Uterus (tissue), 4 donors: ENCODE results near the gene PTPRM. TPM values are rescaled to one million over a fixed set of nuclear protein-coding genes. Genes with fewer than 3 reads are reported as not detected.
A peak's percentile ranks its signal among the peaks of the same experiment; 100 is the strongest.

Experiments used
- DNase-seq, 2 donors: peaks; one replicate each; pipeline ENCODE4 v3.0.0-alpha.2; 2019 to 2020
- H3K27ac ChIP-seq, 2 donors: fragments of 200-600 bp; sonication (generic); 1 replicate in 1 of 2; 2 replicates in 1 of 2; pipeline ENCODE4 v1.5.1; 2016 to 2018
- H3K27me3 ChIP-seq, 2 donors: fragments of 200-600 bp; sonication (generic); one replicate each; pipeline ENCODE4 v1.5.1; 2018 to 2019; ENCODE audit warnings: control low read depth in 1 of 2
- H3K36me3 ChIP-seq, 2 donors: fragments of 200-600 bp; sonication (generic); one replicate each; pipeline ENCODE4 v1.5.1; 2019; ENCODE audit warnings: control low read depth in 1 of 2
- H3K4me1 ChIP-seq, 2 donors: fragments of 200-600 bp; sonication (generic); one replicate each; pipeline ENCODE4 v1.5.1; 2018 to 2019; ENCODE audit warnings: control low read depth in 1 of 2
- H3K4me3 ChIP-seq, 2 donors: fragments of 200-600 bp; sonication (generic); 1 replicate in 1 of 2; 2 replicates in 1 of 2; pipeline ENCODE4 v1.5.1; 2018 to 2019; ENCODE audit warnings: mild to moderate bottlenecking in 1 of 2
- H3K9me3 ChIP-seq, 2 donors: fragments of 200-600 bp; sonication (generic); one replicate each; pipeline ENCODE4 v1.5.1; 2019; ENCODE audit warnings: control low read depth in 1 of 2
- POLR2A ChIP-seq, 2 donors: fragments of 450-650 bp; IDR thresholded peaks; one replicate each; pipeline ENCODE4 v1.6.1; 2016; ENCODE audit warnings: antibody characterized with exemption in 2 of 2, mild to moderate bottlenecking in 1 of 2, moderate library complexity in 1 of 2
- intact Hi-C: fragments of 100-400 bp; cut with DNase I; formaldehyde crosslinking; loops from one replicate; pipeline ENCODE4 v1.15.1; 2023; ENCODE audit warnings: low total_unique reads
- total RNA-seq, 4 donors: library from RNA; depleted of rRNA in 3 of 4; stranded (reverse); fragments of >200 nt in 3 of 4; gene quantifications; one replicate each; pipeline versions ENCODE4 v1.1.0 to v1.2.4, GENCODE V29; 2014 to 2023
- TF ChIP-seq, protein P1 (sequence below), 4 experiments: fragments of 200-600 bp in 2 of 4; fragments of 450-650 bp in 2 of 4; sonication (generic) in 2 of 4; IDR thresholded peaks; one replicate each; pipeline ENCODE4 v1.5.1; 2016 to 2019; ENCODE audit warnings: antibody characterized with exemption in 4 of 4, mild to moderate bottlenecking in 2 of 4, moderate library complexity in 1 of 4
- donor health status: DM: yes; HTN: yes; CAD: no.

The PTPRM gene
- total RNA-seq, 4 donors from 2014 or later = 62.0 to 127 (median 85.7) TPM

DNA sequence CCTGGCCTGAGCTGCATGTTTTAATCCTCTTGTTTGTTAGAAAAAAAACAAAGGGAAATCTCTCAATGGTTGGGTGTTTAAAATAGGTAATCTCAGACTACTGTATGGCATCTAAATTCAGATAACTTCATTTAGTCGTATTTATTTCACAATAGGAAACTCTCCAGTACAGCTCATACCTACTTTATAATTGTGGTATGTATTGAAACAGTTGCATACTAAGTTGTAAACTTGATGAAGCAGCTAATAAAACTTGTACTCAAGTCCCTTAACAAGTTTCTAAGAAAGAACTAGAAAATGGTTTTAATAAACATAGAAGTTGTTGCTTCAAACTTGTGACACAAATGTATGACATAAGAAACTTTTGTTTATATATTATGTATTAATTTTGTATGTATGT lies 334.5 kb downstream of the PTPRM start:
- no peaks in the 10 kb centered on the region for H3K9me3 ChIP-seq
- intact Hi-C loops = no loop called here
- H3K36me3 ChIP-seq = no peaks in the 10 kb centered on the region
- H3K4me1 ChIP-seq = no peaks in the 10 kb centered on the region
- TF ChIP-seq, protein P1, sequence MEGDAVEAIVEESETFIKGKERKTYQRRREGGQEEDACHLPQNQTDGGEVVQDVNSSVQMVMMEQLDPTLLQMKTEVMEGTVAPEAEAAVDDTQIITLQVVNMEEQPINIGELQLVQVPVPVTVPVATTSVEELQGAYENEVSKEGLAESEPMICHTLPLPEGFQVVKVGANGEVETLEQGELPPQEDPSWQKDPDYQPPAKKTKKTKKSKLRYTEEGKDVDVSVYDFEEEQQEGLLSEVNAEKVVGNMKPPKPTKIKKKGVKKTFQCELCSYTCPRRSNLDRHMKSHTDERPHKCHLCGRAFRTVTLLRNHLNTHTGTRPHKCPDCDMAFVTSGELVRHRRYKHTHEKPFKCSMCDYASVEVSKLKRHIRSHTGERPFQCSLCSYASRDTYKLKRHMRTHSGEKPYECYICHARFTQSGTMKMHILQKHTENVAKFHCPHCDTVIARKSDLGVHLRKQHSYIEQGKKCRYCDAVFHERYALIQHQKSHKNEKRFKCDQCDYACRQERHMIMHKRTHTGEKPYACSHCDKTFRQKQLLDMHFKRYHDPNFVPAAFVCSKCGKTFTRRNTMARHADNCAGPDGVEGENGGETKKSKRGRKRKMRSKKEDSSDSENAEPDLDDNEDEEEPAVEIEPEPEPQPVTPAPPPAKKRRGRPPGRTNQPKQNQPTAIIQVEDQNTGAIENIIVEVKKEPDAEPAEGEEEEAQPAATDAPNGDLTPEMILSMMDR (IDR thresholded peaks at IDR 0.05) = no peak
- TF ChIP-seq POLR2A (IDR thresholded peaks at IDR 0.05) = no peak
- no peaks in the 10 kb centered on the region for H3K27me3 ChIP-seq
- no peak for DNase-seq
- no peak overlapping the region for H3K27ac ChIP-seq
- H3K4me3 ChIP-seq = no peak overlapping the region

DNA sequence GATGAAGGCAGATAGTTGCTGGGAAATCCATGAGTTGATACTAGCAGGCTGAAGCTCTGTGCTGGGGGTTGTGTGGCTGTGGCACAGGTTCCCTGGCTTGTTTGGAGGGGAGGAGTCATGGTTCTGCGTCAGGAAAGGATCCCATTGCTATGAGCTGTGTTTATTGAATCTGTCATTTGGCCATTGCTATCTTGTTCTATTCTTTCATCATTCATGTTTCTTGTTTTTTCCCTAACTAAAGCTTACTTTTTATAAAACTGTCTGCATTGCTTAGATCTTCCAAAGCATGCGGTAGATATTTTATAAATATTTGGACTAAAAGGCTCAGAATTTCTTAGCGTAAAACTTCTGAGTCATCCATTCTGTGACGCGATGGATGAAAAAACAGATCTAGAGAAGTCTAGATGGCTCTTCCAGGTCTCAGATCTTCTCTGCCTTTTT lies 335.3 kb downstream of the PTPRM start:
- peak; percentile 36 to 52 for DNase-seq
- intact Hi-C loops = no loop called here
- H3K4me3 ChIP-seq = no peak overlapping the region
- TF ChIP-seq, protein P1 (IDR thresholded peaks at IDR 0.05) = no peak
- no peak for TF ChIP-seq POLR2A (IDR thresholded peaks at IDR 0.05)
- H3K27ac ChIP-seq = no peak overlapping the region
- no peaks in the 10 kb centered on the region for H3K9me3 ChIP-seq
- H3K4me1 ChIP-seq = no peaks in the 10 kb centered on the region
- no peaks in the 10 kb centered on the region for H3K27me3 ChIP-seq
- no peaks in the 10 kb centered on the region for H3K36me3 ChIP-seq

DNA sequence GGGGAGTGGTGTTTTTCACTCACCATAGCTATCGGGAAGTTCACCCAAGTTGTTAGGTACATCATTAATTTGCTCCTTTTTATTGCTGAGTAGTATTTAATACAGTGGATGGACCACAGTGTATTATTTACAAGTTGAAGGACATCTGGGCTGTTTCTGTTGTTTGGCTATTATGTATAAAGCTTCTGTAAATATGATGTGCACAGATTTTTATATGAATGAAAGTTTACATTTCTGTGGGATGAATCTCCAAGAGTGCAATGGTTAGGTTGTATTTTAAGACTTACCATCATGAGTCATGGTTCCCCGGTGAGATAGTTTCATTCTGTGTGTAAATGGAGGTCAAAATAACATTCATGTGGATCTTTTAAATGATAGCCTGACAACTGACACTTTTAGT lies 337.4 kb downstream of the PTPRM start:
- Histone ChIP-seq H3K27ac (no peak overlapping the region), H3K9me3 (no peaks in the 10 kb centered on the region), H3K36me3 (no peaks in the 10 kb centered on the region), H3K4me1 (no peaks in the 10 kb centered on the region), H3K27me3 (no peaks in the 10 kb centered on the region), H3K4me3 (no peak overlapping the region)
- intact Hi-C loops = no loop called here
- DNase-seq = no peak
- TF ChIP-seq POLR2A (IDR thresholded peaks at IDR 0.05) = no peak
- TF ChIP-seq, protein P1 (IDR thresholded peaks at IDR 0.05) = no peak

DNA sequence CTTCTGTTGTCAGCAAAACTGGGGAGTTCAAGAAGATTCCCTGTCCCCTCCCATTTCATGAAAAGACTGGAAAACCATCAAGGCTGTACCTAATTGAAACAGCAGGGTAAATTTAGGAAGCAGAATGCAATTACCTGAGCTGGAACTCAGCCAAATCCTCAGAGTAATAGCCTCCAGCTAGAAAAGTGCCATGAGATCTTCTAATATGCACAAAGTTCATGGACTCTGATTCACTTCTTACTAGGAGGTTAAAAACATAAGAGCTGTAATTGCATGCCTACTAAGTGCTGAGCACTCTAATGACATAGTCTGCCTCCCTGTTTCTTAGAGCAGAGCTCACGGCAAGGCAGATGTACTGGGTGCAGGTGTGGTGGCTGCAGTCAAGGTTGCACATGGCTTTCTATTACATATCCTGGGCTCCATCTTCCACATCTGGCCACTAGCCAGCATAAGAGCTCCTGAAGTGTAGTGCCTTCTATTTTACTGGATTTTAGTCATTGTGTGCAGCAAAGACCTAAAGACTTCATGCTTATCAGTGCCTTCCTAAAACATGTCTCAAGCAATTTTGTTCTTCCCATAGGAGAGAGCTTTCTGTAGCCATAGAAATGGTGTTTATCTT lies 341.7 kb downstream of the PTPRM start:
- H3K4me3 ChIP-seq = no peak overlapping the region
- no peaks in the 10 kb centered on the region for H3K9me3 ChIP-seq
- TF ChIP-seq, protein P1 (IDR thresholded peaks at IDR 0.05) = no peak
- TF ChIP-seq POLR2A (IDR thresholded peaks at IDR 0.05) = no peak
- no peak for DNase-seq
- intact Hi-C loops = no loop called here
- H3K27ac ChIP-seq = no peak overlapping the region
- no peaks in the 10 kb centered on the region for H3K36me3 ChIP-seq
- H3K4me1 ChIP-seq = no peaks in the 10 kb centered on the region
- no peaks in the 10 kb centered on the region for H3K27me3 ChIP-seq

DNA sequence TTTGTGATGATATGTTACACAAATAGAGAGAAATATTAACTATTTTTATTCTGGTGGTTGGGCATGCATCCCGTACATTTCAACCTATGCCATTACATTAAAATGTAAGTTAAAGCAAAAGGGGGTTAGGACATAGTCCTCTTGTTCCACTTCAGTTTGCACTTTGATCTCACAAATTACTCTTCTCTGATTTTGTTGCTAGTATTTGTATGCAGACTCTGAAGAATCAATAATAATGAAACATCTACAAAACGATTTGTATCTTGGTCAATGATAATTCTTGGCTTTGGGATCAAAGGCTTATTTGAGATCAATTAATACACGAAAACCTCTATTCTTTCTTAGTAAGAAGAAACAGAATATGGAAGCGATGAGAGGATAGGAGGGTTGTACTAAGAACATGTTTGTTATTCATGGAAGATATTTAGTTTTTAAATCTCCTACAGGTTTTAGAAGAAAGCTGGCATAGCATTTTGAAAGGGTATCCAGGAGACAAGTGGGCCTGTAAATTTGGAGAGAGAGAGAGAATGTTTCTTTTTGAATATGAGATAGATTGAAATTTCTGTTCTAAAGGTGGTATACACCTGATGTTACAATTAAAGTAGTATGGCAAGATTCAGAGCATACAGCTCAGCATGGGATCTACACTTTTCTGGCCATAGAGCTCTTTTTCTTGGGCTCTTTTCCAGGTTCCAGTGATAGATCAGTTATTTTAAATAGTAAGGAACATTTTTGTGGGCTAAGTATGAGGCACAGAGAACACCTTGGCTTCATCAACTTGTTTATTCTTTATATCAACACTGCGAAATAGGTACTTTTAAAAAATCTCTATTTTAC lies 347.9 kb downstream of the PTPRM start:
- Histone ChIP-seq H3K36me3 (no peaks in the 10 kb centered on the region), H3K9me3 (no peaks in the 10 kb centered on the region), H3K4me3 (no peak overlapping the region), H3K27ac (no peak overlapping the region), H3K27me3 (no peaks in the 10 kb centered on the region), H3K4me1 (no peaks in the 10 kb centered on the region)
- no peak for DNase-seq
- TF ChIP-seq, protein P1 (IDR thresholded peaks at IDR 0.05) = no peak
- no peak for TF ChIP-seq POLR2A (IDR thresholded peaks at IDR 0.05)
- intact Hi-C loops = no loop called here
